ENCODE data around the gene MOSPD3.

DNA sequence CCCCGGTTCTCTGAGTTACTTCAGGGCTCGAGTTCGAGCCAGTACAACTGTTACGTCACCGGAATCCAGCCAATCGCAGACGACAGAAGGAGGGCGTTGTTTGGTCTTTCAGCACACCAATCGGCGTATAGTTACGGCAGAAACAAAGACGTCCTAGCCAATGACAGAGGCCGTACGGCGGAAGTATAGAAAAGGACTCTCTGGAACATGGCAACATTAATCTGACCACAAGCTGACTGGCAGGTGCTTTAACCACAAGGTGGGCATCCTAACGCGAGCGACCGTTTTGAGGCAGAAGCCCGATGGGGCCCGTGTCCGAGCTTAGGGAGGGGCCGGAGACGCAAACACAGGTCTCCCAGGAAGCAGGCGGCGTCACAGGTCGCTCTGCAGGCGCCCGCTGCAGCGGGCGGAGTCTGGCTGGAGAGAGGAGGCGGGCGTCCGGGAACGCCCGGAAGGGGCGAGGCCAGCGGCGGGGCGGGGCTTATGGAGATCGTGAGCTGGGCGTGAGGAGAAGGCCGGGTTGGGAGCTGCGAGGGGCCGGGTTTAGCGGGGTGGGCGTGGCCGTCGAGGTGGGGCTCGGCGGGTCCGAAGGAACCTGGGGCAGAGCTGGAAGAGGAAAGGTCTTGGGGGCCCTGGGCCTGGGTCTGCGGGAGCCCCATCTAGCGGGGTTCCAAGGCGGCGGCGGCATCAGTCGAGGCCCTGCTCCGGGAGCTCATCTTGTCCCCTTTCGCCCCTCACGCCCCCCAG is at the start of gene MOSPD3:
- peak; percentile 70 for TF ChIP-seq POLR2AphosphoS5 (IDR thresholded peaks at IDR 0.05; ENCODE audit: low read depth, low read length)
- TF ChIP-seq POLR2A (IDR thresholded peaks at IDR 0.05; ENCODE audit: low read depth, low read length) = peak; percentile 62; the same call in 1 of the 2 replicates
- TF ChIP-seq TAF1 (IDR thresholded peaks at IDR 0.05; ENCODE audit: low read depth, low read length) = peak; percentile 50
- no peak for TF ChIP-seq SPI1 (IDR thresholded peaks at IDR 0.05; ENCODE audit: low read depth, low read length)
- no peak for TF ChIP-seq PAX5 (IDR thresholded peaks at IDR 0.05; ENCODE audit: insufficient read depth, low read length, severe bottlenecking)
